A375 (cell line): ENCODE measurements around the gene ZNF814. TPM values are rescaled to one million over a fixed set of nuclear protein-coding genes. Genes with fewer than 3 reads are reported as not detected.

Source experiments
- total RNA-seq: library from RNA; depleted of rRNA; stranded (reverse); fragments of >200 nt; shearing (Covaris generic); gene quantifications from 2 replicates; pipeline ENCODE4 v1.2.3, GENCODE V29; 2014; rRNA removed

ZNF814 gene
- total RNA-seq, result 26.4 and 28.7 TPM in 2 replicates

DNA sequence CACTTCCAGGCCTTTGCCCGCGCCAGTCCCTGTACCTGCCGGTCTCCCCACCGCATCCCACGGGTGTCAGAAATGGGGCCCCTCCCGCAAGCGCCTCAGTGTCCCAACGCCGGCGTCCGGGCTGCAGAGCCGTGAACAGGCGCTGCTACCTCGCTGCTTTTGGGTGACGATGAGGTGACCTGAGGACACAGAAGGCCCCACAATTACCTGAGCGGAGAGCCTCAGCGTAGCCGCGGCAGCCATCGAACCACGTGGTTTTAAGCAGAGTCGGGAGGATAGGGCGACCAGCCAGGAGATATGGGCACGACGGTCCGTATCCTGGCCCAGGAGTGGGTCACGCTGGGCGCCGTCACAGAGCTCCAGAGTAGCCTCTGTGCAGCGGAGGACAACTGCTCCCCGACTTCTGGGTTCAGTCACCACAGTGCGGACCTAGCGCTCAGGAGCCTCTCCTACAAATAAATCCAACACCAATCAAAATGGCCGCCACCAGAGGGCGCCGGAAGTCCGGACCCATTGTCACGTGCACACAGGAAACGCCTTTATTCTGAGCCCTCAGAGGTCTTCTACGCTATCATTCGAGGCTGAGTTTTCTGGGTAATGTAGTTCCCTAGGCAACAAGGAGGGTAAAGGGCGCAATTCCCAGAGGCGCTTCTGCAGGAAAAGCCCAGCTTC lies at the start of gene ZNF814:
Gene ZNF814 (minus strand): TSS at position 478 of the 672 bp plus-strand sequence. CDS start 235 bp downstream, at position 243.

DNA sequence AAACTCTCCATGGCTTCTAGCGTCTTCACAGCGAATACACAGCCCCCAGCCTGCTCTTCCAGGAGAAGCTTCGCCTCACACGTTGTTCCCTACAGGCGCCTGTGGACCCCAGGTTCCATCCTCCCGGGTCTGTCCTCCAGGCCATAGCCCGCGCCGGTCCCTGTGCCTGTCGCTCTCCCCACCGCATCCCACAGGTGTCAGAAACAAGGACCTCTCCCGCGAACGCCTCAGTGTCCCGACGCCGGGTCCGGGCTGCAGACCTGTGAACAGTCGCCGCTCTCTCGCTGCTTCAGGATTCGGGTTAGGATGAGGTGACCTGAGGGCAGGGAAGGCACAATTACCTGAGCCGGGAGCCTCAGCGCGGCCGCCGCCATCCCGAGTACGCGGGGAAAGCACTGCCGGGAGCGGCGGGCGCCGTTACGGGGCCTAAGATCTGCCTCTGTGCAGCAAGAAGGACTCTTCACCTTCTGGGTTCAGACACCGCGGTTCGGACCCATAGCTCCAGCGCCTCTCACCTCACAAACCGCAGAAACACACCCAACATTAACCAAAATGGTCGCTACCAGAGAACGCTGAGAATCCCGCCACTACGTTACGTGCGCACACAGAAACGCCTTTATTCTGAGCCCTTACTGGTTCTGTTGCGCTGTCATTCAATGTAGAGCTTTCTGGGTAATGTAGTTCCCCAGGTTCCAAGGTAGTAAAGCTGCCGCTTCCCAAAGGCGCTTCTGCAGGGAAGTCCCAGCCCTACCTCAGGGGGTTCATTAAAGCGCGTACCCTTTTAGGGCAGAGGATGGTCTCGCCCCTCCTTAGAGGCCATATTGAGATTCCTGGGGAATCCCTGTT lies 46.2 kb upstream of the ZNF814 start, which contains the start of gene ZNF418:
Gene ZNF418 (minus strand): TSS at position 583 of the 846 bp plus-strand sequence. CDS start 1,580 bp downstream, outside the sequence.

DNA sequence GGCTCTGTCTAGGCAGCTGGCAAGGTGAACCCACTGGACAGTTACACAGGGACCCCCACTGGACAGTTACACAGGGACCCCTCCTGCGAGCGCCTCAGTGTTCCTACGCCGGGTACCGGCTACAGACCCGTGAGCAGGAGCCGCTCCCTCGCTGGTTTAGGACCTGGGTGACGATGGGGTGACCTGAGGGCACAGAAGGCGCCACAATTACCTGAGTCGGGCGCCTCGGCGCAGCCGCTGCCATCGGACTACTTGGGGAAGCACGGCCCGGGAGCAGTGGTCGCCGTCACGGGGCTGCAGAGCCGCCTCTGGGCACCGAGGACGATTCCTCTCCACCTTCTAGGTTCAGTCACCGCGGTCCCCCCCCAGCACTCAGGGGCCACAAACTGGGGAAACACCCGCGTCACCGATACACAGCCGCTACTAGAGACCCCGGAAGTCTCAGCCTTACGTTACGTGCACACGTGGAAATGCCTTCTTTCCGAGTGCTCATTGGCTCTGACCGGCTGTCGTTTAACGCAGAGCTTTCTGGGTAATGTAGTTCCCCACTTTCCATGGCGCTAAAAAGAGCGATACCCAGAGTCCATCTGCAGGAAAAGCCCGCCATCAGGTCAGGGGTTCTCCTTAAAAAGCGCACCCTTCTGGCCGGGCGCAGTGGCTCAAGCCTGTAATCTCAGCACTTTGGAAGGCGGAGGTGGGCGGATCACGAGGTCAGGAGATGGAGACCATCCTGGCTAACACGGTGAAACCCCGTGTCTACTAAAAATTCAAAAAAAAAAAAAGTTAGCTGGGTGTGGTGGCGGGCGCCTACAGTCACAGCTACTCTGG lies 27.5 kb upstream of the ZNF814 start, which contains the start of gene ZNF417:
Gene ZNF417 (minus strand): TSS at position 425 of the 828 bp plus-strand sequence. CDS start 181 bp downstream, at position 244.

DNA sequence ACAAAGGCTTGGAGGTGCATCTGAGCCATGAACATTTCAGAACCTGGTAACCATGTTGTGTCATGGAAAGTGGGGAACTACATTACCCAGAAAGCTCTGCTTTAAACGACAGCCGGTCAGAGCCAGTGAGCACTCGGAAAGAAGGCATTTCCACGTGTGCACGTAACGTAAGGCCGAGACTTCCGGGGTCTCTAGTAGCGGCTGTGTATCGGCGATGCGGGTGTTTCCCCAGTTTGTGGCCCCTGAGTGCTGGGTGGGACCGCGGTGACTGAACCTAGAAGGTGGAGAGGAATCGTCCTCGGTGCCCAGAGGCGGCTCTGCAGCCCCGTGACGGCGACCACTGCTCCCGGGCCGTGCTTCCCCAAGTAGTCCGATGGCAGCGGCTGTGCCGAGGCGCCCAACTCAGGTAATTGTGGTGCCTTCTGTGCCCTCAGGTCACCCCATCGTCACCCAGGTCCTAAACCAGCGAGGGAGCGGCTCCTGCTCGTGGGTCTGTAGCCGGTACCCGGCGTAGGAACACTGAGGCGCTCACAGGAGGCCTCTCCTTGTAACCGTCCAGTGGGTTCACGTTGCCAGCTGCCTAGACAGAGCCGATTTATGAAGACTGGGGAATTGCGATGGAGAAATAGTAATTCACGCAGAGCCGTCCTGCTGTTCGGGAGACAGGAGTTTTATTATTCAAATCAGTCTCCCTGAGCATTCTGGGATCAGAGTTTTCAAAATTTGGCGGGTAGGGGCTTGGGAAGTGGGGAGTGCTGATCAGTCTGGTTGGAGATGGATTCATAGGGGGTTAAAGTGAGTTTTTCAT lies 39.0 kb downstream of the ZNF814 start, which contains the start of gene ZNF587:
Gene ZNF587 (plus strand): TSS at position 194 of the 808 bp plus-strand sequence. CDS start 180 bp downstream, at position 374.

DNA sequence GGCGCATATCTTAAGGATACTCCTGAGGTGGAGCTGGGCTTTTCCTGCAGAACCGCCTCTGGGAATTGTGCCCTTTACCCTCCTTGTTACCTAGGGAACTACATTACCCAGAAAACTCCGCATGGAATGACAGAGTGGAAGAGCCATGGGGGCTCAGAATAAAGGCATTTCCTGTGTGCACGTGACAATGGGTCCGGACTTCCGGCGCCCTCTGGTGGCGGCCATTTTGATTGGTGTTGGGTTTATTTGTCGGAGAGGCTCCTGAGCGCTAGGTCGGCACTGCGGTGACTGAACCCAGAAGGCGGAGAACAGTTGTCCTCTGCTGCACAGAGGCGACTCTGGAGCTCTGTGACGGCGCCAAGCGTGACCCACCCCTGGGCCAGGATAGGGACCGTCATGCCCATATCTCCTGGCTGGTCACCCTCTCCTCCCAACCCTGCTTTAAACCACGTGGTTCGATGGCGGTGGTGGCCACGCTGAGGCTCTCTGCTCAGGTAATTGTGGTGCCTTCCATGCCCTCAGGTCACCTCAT lies 58.7 kb downstream of the ZNF814 start, which contains the start of gene ZNF587B:
Gene ZNF587B (plus strand): TSS at position 229 of the 532 bp plus-strand sequence. CDS start 230 bp downstream, at position 459.

DNA sequence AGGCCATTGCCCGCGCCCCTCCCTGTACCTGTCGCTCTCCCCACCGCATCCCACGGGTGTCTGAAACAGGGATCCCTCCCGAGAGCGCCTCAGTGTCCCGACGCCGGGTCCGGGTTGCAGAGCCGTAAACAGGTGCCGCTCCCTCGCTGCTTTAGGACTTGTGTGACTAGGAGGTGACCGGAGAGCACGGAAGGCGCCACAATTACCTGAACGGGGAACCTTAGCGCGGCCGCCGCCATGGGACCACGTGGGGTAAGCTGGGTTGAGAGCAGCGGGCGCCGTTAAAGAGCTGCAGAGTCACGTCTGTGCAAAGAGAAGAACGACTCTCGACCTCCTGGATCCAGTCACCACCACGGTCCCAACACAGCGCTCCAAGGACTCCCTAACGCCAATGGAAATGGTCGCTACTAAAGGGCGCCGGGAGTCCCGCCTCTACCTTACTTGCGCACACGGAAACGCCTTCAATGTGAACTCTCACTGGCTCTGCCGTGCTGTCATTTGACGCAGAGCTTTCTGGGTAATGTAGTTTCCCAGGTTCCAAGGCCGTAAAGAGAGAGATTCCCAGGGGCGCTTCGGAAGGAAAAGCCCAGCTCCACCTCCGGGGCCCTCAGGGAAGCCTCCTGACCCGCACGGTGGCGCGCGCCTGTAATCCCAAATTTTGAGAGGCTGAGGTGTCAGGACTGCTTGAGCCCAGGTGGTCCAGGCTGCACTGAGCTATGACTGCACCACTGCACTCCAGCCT lies 74.2 kb downstream of the ZNF814 start, which contains the start of gene ZNF552:
Gene ZNF552 (minus strand): TSS at position 409 of the 742 bp plus-strand sequence. CDS start 170 bp downstream, at position 239.

Other genes with a start within 250 kb of the ZNF814 start
- not detected in 2 replicates for gene ZSCAN4, start 220.1 kb downstream of the ZNF814 start, total RNA-seq
- 30.1 and 35.6 TPM in 2 replicates for gene ZNF551, start 207.1 kb downstream of the ZNF814 start, total RNA-seq
- gene ZNF154, start 179.8 kb downstream of the ZNF814 start, total RNA-seq, result 0.03 TPM in 1 of 2 replicates, not detected in the other
- gene ZNF671, start 161.4 kb downstream of the ZNF814 start, total RNA-seq, result 3.4 and 4.5 TPM in 2 replicates
- gene ZNF776, start 142.2 kb downstream of the ZNF814 start, total RNA-seq, result 7.2 and 13.3 TPM in 2 replicates
- gene ZNF586, start 119.4 kb downstream of the ZNF814 start, total RNA-seq, result 16.2 TPM in 2 replicates
- 4.9 and 6.2 TPM in 2 replicates for gene ZNF552, start 74.1 kb downstream of the ZNF814 start, total RNA-seq
- 32.2 and 37.8 TPM in 2 replicates for gene ZNF587B, start 58.7 kb downstream of the ZNF814 start, total RNA-seq
- gene ZNF587, start 39.2 kb downstream of the ZNF814 start, total RNA-seq, result 12.9 and 16.9 TPM in 2 replicates
- 8.6 and 12.9 TPM in 2 replicates for gene ZNF417, start 27.6 kb upstream of the ZNF814 start, total RNA-seq
- 4.6 and 5.4 TPM in 2 replicates for gene ZNF418, start 46.4 kb upstream of the ZNF814 start, total RNA-seq
- gene ZNF256, start 58.7 kb upstream of the ZNF814 start, total RNA-seq, result 5.4 and 8.6 TPM in 2 replicates
- not detected in 2 replicates for gene C19orf18, start 85.5 kb upstream of the ZNF814 start, total RNA-seq
- gene ZNF606, start 113.8 kb upstream of the ZNF814 start, total RNA-seq, result 6.1 and 11.5 TPM in 2 replicates
- not detected in 2 replicates for gene ZSCAN1, start 145.0 kb upstream of the ZNF814 start, total RNA-seq
- 0.34 and 0.56 TPM in 2 replicates for gene ZNF135, start 170.2 kb upstream of the ZNF814 start, total RNA-seq
- gene ZSCAN18, start 209.2 kb upstream of the ZNF814 start, total RNA-seq, result 24.5 and 27.3 TPM in 2 replicates